SK-N-SH treated with all-trans-retinoic acid at 6 μM for 48 hours (cell line): ENCODE data around the gene TAF9B.

Source experiments
- ATAC-seq: fragments of 200-7000 bp; cut with Tn5 transposase; 3 replicates; pipeline ENCODE4 v1.9.1; 2020; ENCODE audit warnings: mild to moderate bottlenecking, moderate library complexity
- ARNTL ChIP-seq: fragments of 450-650 bp; formaldehyde crosslinking; IDR thresholded peaks from 2 replicates; pipeline ENCODE4 v1.5.0; 2020; ENCODE audit warnings: low read depth, mild to moderate bottlenecking, moderate library complexity, borderline replicate concordance
- BACH2 ChIP-seq: fragments of 250-450 bp; sonication (Bioruptor Pico); IDR thresholded peaks from 2 replicates; pipeline ENCODE4 v1.9.0; 2021; ENCODE audit warnings: mild to moderate bottlenecking, borderline replicate concordance
- CREB5 ChIP-seq: fragments of 250-450 bp; sonication (Bioruptor Pico); IDR thresholded peaks from 2 replicates; pipeline ENCODE4 v1.5.1; 2020; ENCODE audit warnings: low read depth, mild to moderate bottlenecking, moderate library complexity
- CSDC2 ChIP-seq: fragments of 250-450 bp; sonication (Bioruptor Pico); IDR thresholded peaks from 2 replicates; pipeline ENCODE4 v1.5.0; 2020; ENCODE audit warnings: mild to moderate bottlenecking, moderate library complexity
- CSRNP3 ChIP-seq: fragments of 250-450 bp; sonication (Bioruptor Pico); IDR thresholded peaks from 2 replicates; pipeline ENCODE4 v1.5.1; 2021; ENCODE audit warnings: mild to moderate bottlenecking, moderate library complexity
- ESRRG ChIP-seq: fragments of 250-450 bp; sonication (Bioruptor Pico); IDR thresholded peaks from 2 replicates; pipeline ENCODE4 v1.6.1; 2021; ENCODE audit warnings: mild to moderate bottlenecking
- GLIS3 ChIP-seq: fragments of 250-450 bp; sonication (Bioruptor Pico); IDR thresholded peaks from 2 replicates; pipeline ENCODE4 v1.5.0; 2020; ENCODE audit warnings: mild to moderate bottlenecking, moderate library complexity
- ISL1 ChIP-seq: fragments of 250-450 bp; sonication (Bioruptor Pico); IDR thresholded peaks from 2 replicates; pipeline ENCODE4 v2.1.2; 2022; ENCODE audit warnings: mild to moderate bottlenecking, moderate library complexity
- OSR1 ChIP-seq: fragments of 250-450 bp; sonication (Bioruptor Pico); IDR thresholded peaks from 2 replicates; pipeline ENCODE4 v1.8.0; 2022; ENCODE audit warnings: moderate library complexity, mild to moderate bottlenecking, inconsistent platforms
- PATZ1 ChIP-seq: fragments of 250-450 bp; sonication (Bioruptor Pico); IDR thresholded peaks from 2 replicates; pipeline ENCODE4 v1.8.0; 2020; ENCODE audit warnings: mild to moderate bottlenecking, moderate library complexity, borderline replicate concordance
- POU6F1 ChIP-seq: fragments of 250-450 bp; sonication (Bioruptor Pico); IDR thresholded peaks from 2 replicates; pipeline ENCODE4 v1.8.0; 2021; ENCODE audit warnings: low read depth, mild to moderate bottlenecking, moderate library complexity, borderline replicate concordance
- PPARA ChIP-seq: fragments of 250-450 bp; sonication (Bioruptor Pico); IDR thresholded peaks from 2 replicates; pipeline ENCODE4 v1.5.0; 2020; ENCODE audit warnings: mild to moderate bottlenecking, borderline replicate concordance
- RARB ChIP-seq: fragments of 250-450 bp; sonication (Bioruptor Pico); IDR thresholded peaks from 2 replicates; pipeline ENCODE4 v1.8.0; 2021; ENCODE audit warnings: mild to moderate bottlenecking, moderate library complexity
- SNAI2 ChIP-seq: fragments of 250-450 bp; sonication (Bioruptor Pico); IDR thresholded peaks from 2 replicates; pipeline ENCODE4 v1.5.0; 2020; ENCODE audit warnings: mild to moderate bottlenecking, moderate library complexity
- TCF4 ChIP-seq: fragments of 250-450 bp; sonication (Bioruptor Pico); IDR thresholded peaks from 2 replicates; pipeline ENCODE4 v1.8.0; 2021; ENCODE audit warnings: mild to moderate bottlenecking, moderate library complexity, borderline replicate concordance
- TOX ChIP-seq: fragments of 250-450 bp; sonication (Bioruptor Pico); IDR thresholded peaks from 2 replicates; pipeline ENCODE4 v1.8.0; 2021; ENCODE audit warnings: mild to moderate bottlenecking, moderate library complexity, borderline replicate concordance
- TSHZ2 ChIP-seq: fragments of 250-450 bp; sonication (Bioruptor Pico); IDR thresholded peaks from 2 replicates; pipeline ENCODE4 v1.5.0; 2020; ENCODE audit warnings: mild to moderate bottlenecking, moderate library complexity
- ZC3H10 ChIP-seq: fragments of 250-450 bp; sonication (Bioruptor Pico); IDR thresholded peaks from 2 replicates; pipeline ENCODE4 v1.5.1; 2021; ENCODE audit warnings: mild to moderate bottlenecking, moderate library complexity
- ZFP3 ChIP-seq: fragments of 250-450 bp; sonication (Bioruptor Pico); IDR thresholded peaks from 2 replicates; pipeline ENCODE4 v1.5.0; 2020; ENCODE audit warnings: mild to moderate bottlenecking, moderate library complexity
- ZFP30 ChIP-seq: fragments of 450-650 bp; formaldehyde crosslinking; IDR thresholded peaks from 2 replicates; pipeline ENCODE4 v1.5.0; 2022; ENCODE audit warnings: mild to moderate bottlenecking, moderate library complexity
- ZNF565 ChIP-seq: fragments of 450-650 bp; formaldehyde crosslinking; conservative IDR thresholded peaks from 2 replicates; pipeline ENCODE4 v1.5.0; 2020; ENCODE audit warnings: low read depth, mild to moderate bottlenecking, moderate library complexity
- ZNF70 ChIP-seq: fragments of 450-650 bp; formaldehyde crosslinking; IDR thresholded peaks from 2 replicates; pipeline ENCODE4 v1.5.0; 2020; ENCODE audit warnings: mild to moderate bottlenecking, moderate library complexity
- ZNF8 ChIP-seq: fragments of 450-650 bp; formaldehyde crosslinking; IDR thresholded peaks from 2 replicates; pipeline ENCODE4 v1.5.0; 2020; ENCODE audit warnings: mild to moderate bottlenecking, moderate library complexity

Gene TAF9B

GRCh38 chrX:78116365-78116764 is 23.1 kb downstream of the TAF9B start (continued):
- no peak for TF ChIP-seq TOX (CRISPR knock-in tag)
- TF ChIP-seq RARB, result no peak

- ATAC-seq, result no peak
- TF ChIP-seq ISL1 (CRISPR knock-in tag) (no peak), SNAI2 (CRISPR knock-in tag) (no peak), ZC3H10 (no peak), ARNTL (no peak), ESRRG (CRISPR knock-in tag) (no peak), CSDC2 (CRISPR knock-in tag) (no peak), BACH2 (no peak), OSR1 (CRISPR knock-in tag) (no peak), RARB (no peak), CSRNP3 (no peak)
These were observed 28.1 kb downstream of the TAF9B start for GRCh38 chrX:78111140-78111931.

GRCh38 chrX:78109458-78109857 is 30.0 kb downstream of the TAF9B start:
- ATAC-seq, result no peak
- TF ChIP-seq GLIS3 (CRISPR knock-in tag) (no peak), PATZ1 (no peak), SNAI2 (CRISPR knock-in tag) (no peak), POU6F1 (CRISPR knock-in tag) (no peak), PPARA (CRISPR knock-in tag) (no peak), TCF4 (CRISPR knock-in tag) (no peak), CREB5 (CRISPR knock-in tag) (no peak), ZFP30 (CRISPR knock-in tag) (no peak), BACH2 (no peak), ESRRG (CRISPR knock-in tag) (no peak), ZNF8 (no peak), ZNF565 (CRISPR knock-in tag) (no peak), TSHZ2 (CRISPR knock-in tag) (no peak)

GRCh38 chrX:78106651-78106986 is 32.8 kb downstream of the TAF9B start:
- no peak for ATAC-seq
- no peak for TF ChIP-seq ZNF70 (CRISPR knock-in tag)
- no peak for TF ChIP-seq TSHZ2 (CRISPR knock-in tag)
- no peak for TF ChIP-seq OSR1 (CRISPR knock-in tag)
- TF ChIP-seq CREB5 (CRISPR knock-in tag), result no peak
- no peak for TF ChIP-seq ZFP3
- TF ChIP-seq SNAI2 (CRISPR knock-in tag), result no peak
- no peak for TF ChIP-seq RARB
